Stimulated activated naive B cell treated with anti-CD40 and anti-IgM and Interleukin-4, amounts not matched to agents 10 μg/mL and 1 μg/mL and 100 μg/mL, for 72 hours (primary cell): ENCODE data around the gene LRRC27.
"Not testable (repeated sequence)": the region's sequence is repeated elsewhere in the genome, so short reads cannot be mapped to it uniquely, and the experiment has no call there.

ENCODE experiments used
- ATAC-seq, 2 donors: fragments of 150-1000 bp; cut with Tn5 transposase; replicated peaks; 2 replicates each; pipeline ENCODE4 v1.10.0; 2021; ENCODE audit warnings: moderate library complexity in 1 of 2
- DNase-seq: peaks from one replicate; pipeline ENCODE4 v3.0.0; 2021
- H3K27ac Mint-ChIP-seq: one replicate; pipeline ENCODE4 v1.8.0; 2022; ENCODE audit warnings: mild to moderate bottlenecking, mixed read lengths
- H3K27me3 Mint-ChIP-seq, 2 donors: one replicate each; pipeline ENCODE4 v1.8.0; 2022; ENCODE audit warnings: mixed read lengths in 2 of 2
- H3K36me3 Mint-ChIP-seq, 2 donors: one replicate each; pipeline ENCODE4 v1.8.0; 2022; ENCODE audit warnings: mixed read lengths in 2 of 2, mild to moderate bottlenecking in 1 of 2
- H3K4me1 Mint-ChIP-seq, 2 donors: one replicate each; pipeline ENCODE4 v1.8.0; 2022; ENCODE audit warnings: mixed read lengths in 2 of 2, mild to moderate bottlenecking in 1 of 2
- H3K4me3 Mint-ChIP-seq, 2 donors: one replicate each; pipeline ENCODE4 v1.8.0; 2022; ENCODE audit warnings: mild to moderate bottlenecking in 2 of 2, mixed read lengths in 2 of 2, moderate library complexity in 1 of 2
- H3K9me3 Mint-ChIP-seq, 2 donors: one replicate each; pipeline ENCODE4 v1.8.0; 2022; ENCODE audit warnings: mixed read lengths in 2 of 2, mild to moderate bottlenecking in 1 of 2

The LRRC27 gene

DNA sequence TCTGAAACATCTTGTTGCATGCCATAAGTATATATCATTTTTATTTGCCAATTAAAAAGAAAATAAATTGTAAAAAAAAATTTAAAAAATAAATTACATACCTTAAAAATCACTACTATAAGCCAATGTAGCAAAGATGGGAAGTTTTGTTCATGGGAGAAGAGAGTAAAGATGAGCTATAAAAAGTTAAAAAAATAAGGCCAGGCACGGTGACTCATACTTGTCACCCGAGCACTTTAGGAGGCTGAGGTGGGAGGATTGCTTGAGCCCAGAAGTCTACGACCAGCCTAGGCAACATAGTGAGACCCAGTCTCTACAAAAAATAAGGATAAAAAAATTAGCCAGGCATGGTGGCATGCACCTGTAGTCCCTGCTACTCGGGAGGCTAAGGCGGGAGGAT, 15.9 kb upstream of the LRRC27 start:
- Mint-ChIP-seq H3K36me3 (peaks cover 5 to 7% of the 10 kb centered on the region in 2 donors), H3K27me3 (no peaks in the 10 kb centered on the region), H3K4me3 (no peak overlapping the region), H3K4me1 (peaks cover 8 to 19% of the 10 kb centered on the region in 2 donors), H3K27ac (no peak overlapping the region), H3K9me3 (peaks cover 4 to 7% of the 10 kb centered on the region in 2 donors)
- ATAC-seq (no peak), DNase-seq (no peak)

DNA sequence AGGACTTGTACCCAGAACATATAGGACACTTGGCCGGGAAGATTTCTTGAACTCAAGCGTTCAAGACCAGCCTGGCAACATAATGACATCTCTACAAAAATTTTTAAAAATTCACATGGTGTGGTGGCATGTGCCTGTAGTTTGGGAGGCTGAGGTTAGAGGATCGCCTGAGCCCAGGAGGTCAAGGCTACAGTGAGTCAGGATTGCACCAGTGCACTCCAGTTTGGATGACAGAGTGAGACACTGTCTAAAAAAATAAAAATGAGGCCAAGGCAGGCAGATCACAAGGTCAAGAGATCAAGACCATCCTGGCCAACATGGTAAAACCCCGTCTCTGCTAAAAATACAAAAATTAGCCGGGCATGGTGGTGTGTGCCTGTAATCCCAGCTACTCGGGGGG, 14.5 kb upstream of the LRRC27 start:
- H3K4me1 Mint-ChIP-seq: peaks cover 8 to 19% of the 10 kb centered on the region in 2 donors
- not testable (repeated sequence) for DNase-seq, H3K36me3 Mint-ChIP-seq, H3K27me3 Mint-ChIP-seq, H3K4me3 Mint-ChIP-seq, H3K27ac Mint-ChIP-seq, ATAC-seq, H3K9me3 Mint-ChIP-seq

DNA sequence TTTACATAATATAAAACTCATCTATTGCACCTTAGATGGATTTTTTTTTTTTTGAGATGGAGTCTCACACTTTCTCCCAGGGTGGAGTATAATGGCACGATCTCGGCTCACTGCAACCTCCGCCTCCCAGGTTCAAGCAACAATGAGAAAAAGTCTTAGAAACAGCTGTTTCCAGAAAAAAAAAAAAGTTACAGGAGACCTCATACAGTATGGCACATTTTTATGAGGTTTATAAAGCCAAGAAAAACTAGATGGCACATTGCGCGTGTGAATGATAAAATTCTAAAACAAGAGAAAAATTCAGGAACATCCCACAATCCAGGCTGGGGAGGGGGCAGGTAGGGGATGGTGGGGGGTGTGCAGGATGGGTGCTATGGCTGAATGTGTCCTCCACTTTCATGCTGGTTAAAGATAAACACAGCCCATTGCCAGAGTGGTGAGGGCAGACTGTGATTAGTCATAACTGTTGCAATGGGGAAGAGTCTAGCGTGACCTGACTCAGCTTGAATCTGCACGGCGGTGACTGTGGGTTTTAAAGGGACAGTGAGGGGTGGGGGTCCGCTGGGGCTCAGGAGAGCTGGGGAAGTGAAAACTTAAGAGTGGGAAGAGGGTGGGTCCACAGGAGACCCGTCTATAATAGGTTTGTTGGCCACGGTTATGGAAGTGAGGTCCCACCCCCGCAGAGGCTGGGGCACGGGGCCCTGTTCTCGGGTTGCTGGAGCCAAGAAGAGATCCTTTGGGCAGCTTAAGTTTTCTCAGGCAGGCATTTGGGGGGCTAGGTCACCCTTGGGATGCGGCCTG, 11.9 kb upstream of the LRRC27 start:
- no peaks in the 10 kb centered on the region for H3K27me3 Mint-ChIP-seq
- peaks cover 8 to 19% of the 10 kb centered on the region in 2 donors for H3K4me1 Mint-ChIP-seq
- peak; percentile 97 to 98 for ATAC-seq
- peaks cover 11 to 26% of the 10 kb centered on the region in 2 donors for H3K36me3 Mint-ChIP-seq
- peak overlapping the region; percentile 23 to 37 for H3K4me3 Mint-ChIP-seq
- peak; percentile 19 for DNase-seq
- H3K9me3 Mint-ChIP-seq: no peaks in the 10 kb centered on the region
- H3K27ac Mint-ChIP-seq: peak overlapping the region; percentile 34

DNA sequence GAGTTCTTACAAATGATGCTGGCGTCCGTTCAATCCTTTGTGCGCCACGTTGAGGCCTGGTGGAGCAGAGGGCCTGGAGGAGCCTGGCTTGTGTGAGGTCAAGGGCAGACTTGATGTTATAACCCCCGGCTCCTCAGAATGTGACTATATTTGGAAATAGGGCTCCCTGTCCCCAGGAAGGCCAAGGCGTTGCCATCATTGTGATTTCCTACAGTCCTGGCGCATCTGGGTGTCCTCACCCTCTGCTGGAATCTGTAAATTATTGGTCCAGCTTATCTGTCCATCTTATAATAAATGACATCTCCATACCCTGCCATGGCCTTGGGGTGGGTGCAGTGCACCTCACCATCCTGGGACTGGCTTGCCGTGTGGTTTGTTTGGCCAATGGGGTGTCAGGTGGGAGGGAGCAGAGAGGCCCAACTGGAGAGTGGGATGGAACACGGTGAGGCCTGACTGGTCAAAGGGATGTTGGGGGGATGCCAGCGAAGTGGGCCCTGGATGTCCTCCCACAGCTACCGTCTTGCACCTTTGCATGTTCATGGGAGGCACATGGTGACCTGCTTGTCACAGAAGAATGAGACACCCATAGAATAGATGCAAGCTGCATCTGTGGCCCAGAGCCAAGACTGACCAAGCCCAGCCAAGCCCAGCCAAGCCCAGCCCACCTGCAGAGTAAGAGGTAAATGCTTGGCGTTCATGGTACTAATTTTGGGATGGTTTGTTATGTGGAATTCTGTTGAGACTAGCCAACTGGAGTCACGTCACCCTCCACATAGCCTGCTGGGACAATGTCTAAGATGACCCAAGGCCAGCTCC, 11.1 kb upstream of the LRRC27 start:
- peak in 1 of 2 donors; percentile 12 for ATAC-seq
- Mint-ChIP-seq H3K4me1 (peaks cover 8 to 19% of the 10 kb centered on the region in 2 donors), H3K9me3 (no peaks in the 10 kb centered on the region), H3K4me3 (no peak overlapping the region), H3K27me3 (no peaks in the 10 kb centered on the region), H3K27ac (no peak overlapping the region), H3K36me3 (peaks cover 13 to 32% of the 10 kb centered on the region in 2 donors)
- DNase-seq: no peak

DNA sequence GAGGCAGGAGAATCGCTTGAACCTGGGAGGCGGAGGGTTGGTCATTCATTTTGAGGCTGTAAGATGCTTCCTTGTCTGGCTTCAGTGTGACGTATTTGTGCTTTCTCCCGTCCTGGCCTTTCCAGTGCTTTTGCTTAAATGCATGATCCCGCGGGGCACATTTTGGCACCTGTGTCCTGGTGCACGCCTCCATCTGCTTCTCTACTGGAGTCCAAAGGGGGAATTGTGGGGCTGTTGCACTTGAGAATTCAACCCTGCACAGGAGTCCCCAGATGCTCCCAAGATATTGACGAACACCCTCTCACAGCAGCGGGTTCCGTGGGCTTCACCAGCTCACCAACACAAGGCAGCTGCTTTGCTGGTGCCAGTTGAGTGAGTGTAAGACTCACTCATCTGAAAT, 10.3 kb upstream of the LRRC27 start:
- ATAC-seq (no peak), DNase-seq (no peak)
- peaks cover 14 to 26% of the 10 kb centered on the region in 2 donors for H3K4me1 Mint-ChIP-seq
- no peaks in the 10 kb centered on the region for H3K9me3 Mint-ChIP-seq
- no peak overlapping the region for H3K4me3 Mint-ChIP-seq
- H3K36me3 Mint-ChIP-seq: peaks cover 19 to 40% of the 10 kb centered on the region in 2 donors
- H3K27ac Mint-ChIP-seq: no peak overlapping the region
- no peaks in the 10 kb centered on the region for H3K27me3 Mint-ChIP-seq

DNA sequence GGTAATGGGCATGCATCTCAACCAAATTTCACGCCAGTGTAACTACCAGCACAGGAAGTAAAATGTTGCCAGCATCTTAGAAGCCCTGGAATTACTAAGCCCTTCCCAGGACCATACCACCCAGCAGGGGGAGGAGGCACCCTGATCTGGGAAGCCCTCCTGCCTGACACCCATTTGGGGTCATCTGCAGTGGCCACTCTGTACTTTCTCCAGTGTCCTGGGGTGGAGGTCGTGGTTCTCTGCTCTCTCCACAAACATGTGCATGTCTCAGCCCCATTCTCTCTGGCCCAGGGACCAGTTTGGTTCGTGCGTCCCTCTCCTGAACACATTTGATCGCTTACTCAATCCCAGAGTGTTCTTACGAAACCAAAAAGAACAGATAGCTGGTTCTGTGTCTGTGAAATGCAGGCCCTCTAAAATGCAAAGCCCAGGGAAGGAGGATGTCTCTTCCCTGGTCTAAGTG, 9.4 kb upstream of the LRRC27 start:
- Mint-ChIP-seq H3K27me3 (no peaks in the 10 kb centered on the region), H3K9me3 (no peaks in the 10 kb centered on the region), H3K27ac (no peak overlapping the region), H3K4me3 (no peak overlapping the region), H3K36me3 (peaks cover 26 to 47% of the 10 kb centered on the region in 2 donors), H3K4me1 (peaks cover 19 to 35% of the 10 kb centered on the region in 2 donors)
- no peak for ATAC-seq
- DNase-seq: no peak

DNA sequence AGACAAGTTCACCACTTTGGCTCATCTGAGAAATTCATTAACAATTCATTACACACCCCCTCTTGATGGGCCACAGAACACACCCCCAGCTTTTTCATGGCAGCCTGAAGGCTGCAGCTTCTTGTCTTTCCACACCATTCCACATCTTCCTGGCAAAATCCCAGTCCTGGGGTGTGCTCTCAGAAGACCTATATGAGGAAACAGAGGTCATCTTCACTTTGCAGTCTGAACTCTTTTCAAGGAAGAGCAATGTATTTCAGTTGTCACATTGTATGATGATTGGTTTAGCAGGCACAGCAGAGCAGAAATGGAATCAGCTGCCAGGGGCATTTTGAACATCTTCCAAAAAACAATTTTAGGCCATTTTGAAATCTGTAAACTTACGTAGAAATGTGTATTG, 7.8 kb upstream of the LRRC27 start:
- H3K36me3 Mint-ChIP-seq: peaks cover 34 to 55% of the 10 kb centered on the region in 2 donors
- H3K4me1 Mint-ChIP-seq: peaks cover 29 to 51% of the 10 kb centered on the region in 2 donors
- H3K4me3 Mint-ChIP-seq: no peak overlapping the region
- DNase-seq (no peak), ATAC-seq (no peak)
- H3K27ac Mint-ChIP-seq: no peak overlapping the region
- no peaks in the 10 kb centered on the region for H3K9me3 Mint-ChIP-seq
- H3K27me3 Mint-ChIP-seq: no peaks in the 10 kb centered on the region

DNA sequence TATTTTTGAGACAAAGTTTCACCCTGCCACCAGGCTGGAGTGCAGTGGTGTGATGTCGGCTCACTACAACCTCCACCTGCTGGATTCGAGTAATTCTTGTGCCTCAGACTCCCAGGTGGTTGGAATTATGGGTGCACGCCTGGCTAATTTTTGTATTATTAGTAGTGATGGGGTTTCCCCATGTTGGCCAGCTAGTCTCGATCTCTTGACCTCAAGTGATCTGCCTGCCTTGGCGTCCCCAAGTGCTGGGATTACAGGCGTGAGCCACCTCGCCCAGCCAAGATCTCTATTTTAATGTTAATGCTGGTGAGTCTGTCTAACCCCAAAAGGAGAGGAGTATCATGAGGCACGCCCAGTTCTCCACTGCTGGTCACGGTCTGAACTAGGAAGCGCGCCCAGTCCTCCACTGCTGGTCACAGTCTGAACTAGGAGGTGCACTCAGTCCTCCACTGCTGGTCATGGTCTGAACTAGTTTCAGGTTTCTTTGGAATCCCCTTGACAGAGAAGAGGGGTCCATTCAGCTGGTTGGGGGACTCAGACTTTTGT, 5.6 kb upstream of the LRRC27 start:
- Mint-ChIP-seq H3K27ac (peak overlapping the region; percentile 51), H3K4me1 (peaks cover 32 to 54% of the 10 kb centered on the region in 2 donors), H3K27me3 (no peaks in the 10 kb centered on the region), H3K36me3 (peaks cover 41 to 71% of the 10 kb centered on the region in 2 donors), H3K9me3 (no peaks in the 10 kb centered on the region), H3K4me3 (peak overlapping the region in 1 of 2 donors; percentile 4)
- peak; percentile 55 to 57 for ATAC-seq
- DNase-seq: no peak

DNA sequence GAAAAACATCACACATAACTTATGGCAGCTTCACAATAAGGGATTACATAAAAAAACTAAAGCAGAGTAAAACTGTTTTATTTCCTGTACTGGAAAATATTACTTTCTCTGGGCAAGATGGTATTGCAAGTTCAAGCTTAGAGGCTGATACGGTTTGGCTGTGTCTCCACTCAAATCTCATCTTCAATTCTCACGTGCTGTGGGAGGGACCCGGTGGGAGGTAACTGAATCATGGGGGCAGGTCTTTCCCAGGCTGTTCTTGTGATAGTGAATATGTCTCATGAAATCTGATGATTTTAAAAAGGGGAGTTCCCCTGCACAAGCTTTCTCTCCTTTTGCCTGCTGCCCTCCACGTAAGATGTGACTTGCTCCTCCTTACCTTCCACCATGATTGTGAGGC, 5.1 kb upstream of the LRRC27 start:
- DNase-seq (no peak), ATAC-seq (no peak)
- Mint-ChIP-seq H3K27me3 (no peaks in the 10 kb centered on the region), H3K4me3 (no peak overlapping the region), H3K27ac (peak overlapping the region; percentile 51), H3K36me3 (peaks cover 42 to 73% of the 10 kb centered on the region in 2 donors), H3K4me1 (peaks cover 33 to 59% of the 10 kb centered on the region in 2 donors), H3K9me3 (no peaks in the 10 kb centered on the region)

DNA sequence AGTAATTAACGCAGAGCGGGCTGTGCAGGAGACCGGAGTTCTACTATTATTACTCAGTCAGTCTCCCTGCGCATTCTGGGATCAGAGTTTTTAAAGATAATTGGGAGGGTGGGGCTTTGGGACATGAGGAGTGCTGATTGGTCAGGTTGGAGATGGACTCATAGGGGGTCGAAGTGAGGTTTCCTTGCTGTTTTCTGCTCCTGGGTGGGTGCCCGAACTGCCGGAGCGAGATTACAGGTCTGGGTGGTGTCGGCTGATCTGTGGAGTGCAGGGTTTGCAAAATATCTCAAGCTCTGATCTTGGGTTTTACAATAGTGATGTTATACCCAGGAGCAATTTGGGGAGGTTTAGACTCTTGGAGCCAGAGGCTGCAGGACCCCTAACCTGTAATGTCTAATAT, 3.9 kb upstream of the LRRC27 start:
- Mint-ChIP-seq H3K27ac (no peak overlapping the region), H3K4me3 (no peak overlapping the region), H3K4me1 (peaks cover 39 to 69% of the 10 kb centered on the region in 2 donors), H3K36me3 (peaks cover 43 to 72% of the 10 kb centered on the region in 2 donors), H3K27me3 (no peaks in the 10 kb centered on the region), H3K9me3 (no peaks in the 10 kb centered on the region)
- DNase-seq (no peak), ATAC-seq (no peak)

DNA sequence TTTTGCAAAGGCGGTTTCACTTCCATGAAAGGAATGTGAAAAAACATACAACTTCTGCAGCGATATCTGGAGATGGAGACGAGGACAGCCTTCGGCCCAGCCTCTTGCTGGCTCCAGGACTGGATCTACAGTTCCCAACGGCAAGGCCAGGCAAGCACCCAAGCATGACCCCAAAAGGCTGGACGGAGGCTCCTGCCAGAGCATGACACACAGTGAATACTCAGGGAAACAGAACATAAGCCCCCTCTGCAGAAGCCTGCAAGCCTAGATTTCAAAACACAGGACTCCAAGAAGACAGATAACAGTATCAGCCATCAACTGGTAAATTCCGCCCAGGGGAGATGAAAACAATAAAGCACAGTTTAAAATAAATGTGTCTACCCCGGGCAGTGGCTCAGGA, 3.3 kb upstream of the LRRC27 start:
- no peaks in the 10 kb centered on the region for H3K9me3 Mint-ChIP-seq
- H3K4me3 Mint-ChIP-seq: peak overlapping the region; percentile 91 to 96
- peaks cover 43 to 65% of the 10 kb centered on the region in 2 donors for H3K36me3 Mint-ChIP-seq
- no peaks in the 10 kb centered on the region for H3K27me3 Mint-ChIP-seq
- DNase-seq (no peak), ATAC-seq (no peak)
- no peak overlapping the region for H3K27ac Mint-ChIP-seq
- peaks cover 44 to 76% of the 10 kb centered on the region in 2 donors for H3K4me1 Mint-ChIP-seq

DNA sequence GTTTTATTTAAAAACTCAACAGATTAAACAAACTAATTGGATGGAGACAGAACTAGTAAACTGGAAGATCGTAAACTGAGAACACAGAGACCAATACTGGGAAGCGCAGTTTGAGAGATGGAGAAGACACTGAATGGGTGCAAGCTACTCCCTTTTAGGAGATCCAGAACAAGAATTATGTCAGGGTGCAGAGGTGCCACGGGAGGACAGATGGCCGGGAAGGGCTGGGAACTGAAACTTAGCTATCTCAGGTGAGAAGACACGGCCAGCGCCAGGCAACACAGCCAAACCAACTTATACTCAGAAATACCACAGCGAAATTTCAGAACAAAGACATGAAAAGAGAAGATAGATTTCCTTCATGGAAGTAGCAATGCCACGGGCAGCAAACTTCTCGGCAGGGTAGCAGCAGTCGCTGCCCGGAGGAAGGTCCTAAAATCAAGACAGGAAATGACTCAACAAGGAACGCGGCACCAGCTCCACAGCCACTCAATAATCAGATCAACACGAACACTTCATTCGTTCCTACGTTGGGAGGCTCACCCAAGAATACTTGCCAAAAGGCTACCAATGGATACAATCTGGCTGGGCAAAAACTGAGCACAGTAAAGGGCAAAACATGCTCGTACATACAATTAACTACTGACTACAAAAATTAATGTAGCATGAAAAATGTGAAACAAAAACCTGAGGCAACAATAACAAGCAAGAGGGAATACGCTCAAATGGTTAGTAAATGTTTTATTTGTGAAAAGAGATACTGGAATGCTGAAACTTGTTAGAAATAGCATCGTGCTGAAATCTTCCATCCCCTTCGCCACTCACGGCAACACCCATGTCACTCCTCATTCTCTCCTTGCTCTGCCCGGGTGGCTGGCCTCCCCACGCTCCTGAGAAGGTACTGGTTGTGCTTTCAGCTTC, 2.2 kb upstream of the LRRC27 start:
- H3K4me3 Mint-ChIP-seq: peak overlapping the region; percentile 91 to 96
- ATAC-seq (no peak), DNase-seq (no peak)
- H3K9me3 Mint-ChIP-seq: no peaks in the 10 kb centered on the region
- no peaks in the 10 kb centered on the region for H3K27me3 Mint-ChIP-seq
- H3K4me1 Mint-ChIP-seq: peaks cover 48 to 85% of the 10 kb centered on the region in 2 donors
- H3K27ac Mint-ChIP-seq: peak overlapping the region; percentile 75
- H3K36me3 Mint-ChIP-seq: peaks cover 36 to 55% of the 10 kb centered on the region in 2 donors

DNA sequence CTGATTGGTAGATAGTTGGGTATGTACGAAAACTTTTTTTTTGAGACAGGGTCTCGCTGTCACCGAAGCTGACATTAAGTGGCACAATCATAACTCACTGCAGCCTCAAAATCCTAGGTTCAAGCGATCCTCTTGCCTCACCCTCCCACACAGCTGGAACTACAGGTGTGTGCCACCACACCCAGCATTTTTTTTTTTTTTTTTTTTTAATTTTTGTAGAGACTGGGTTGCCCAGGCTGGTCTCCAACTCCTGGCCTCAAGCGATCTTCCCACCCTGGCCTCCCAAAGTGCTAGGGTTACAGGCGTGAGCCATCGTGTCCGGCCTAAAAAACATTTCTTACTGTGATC, 1.5 kb upstream of the LRRC27 start:
- no peak for ATAC-seq
- Mint-ChIP-seq H3K27me3 (no peaks in the 10 kb centered on the region), H3K36me3 (peaks cover 33 to 53% of the 10 kb centered on the region in 2 donors), H3K9me3 (no peaks in the 10 kb centered on the region), H3K4me3 (peak overlapping the region; percentile 91 to 96), H3K27ac (no peak overlapping the region), H3K4me1 (peaks cover 51 to 89% of the 10 kb centered on the region in 2 donors)
- DNase-seq: no peak

DNA sequence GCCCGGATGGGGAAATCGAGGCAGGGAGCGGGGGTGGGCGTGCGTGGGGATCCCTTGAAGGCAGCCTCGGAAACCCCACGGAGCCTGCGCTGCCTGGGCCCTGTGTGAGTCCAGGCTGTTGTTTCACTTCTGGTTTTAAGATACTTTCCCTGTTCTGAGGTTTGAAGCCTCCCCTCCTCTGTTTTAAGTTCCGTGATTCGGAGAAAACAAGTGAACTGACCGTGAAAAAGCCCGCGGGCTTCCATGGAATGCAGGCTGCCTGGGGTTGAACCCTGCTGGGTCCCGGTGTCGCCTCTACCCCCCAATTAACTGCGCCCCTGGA, 401 bp downstream of the LRRC27 start:
- DNase-seq (no peak), ATAC-seq (peak; percentile 75)
- Mint-ChIP-seq H3K4me1 (peaks cover 53 to 93% of the 10 kb centered on the region in 2 donors), H3K4me3 (peak overlapping the region; percentile 91 to 96), H3K27ac (peak overlapping the region; percentile 97), H3K27me3 (no peaks in the 10 kb centered on the region), H3K9me3 (no peaks in the 10 kb centered on the region), H3K36me3 (peaks cover 21 to 42% of the 10 kb centered on the region in 2 donors)
